WERI-Rb-1 (cell line): ENCODE data around the gene SLC6A17.

ENCODE experiments used
- DNase-seq: peaks from one replicate; pipeline ENCODE4 v3.0.0-alpha.2; 2020
- H3K27ac ChIP-seq: fragments of 250-450 bp; sonication (Bioruptor Pico); 2 replicates; pipeline ENCODE4 v1.5.1; 2020; ENCODE audit warnings: mild to moderate bottlenecking, moderate library complexity
- H3K27me3 ChIP-seq: fragments of 250-450 bp; sonication (Bioruptor Pico); 2 replicates; pipeline ENCODE4 v1.5.1; 2021; ENCODE audit warnings: mild to moderate bottlenecking, low read depth, moderate library complexity; ENCODE audit not compliant: insufficient read depth, severe bottlenecking
- H3K36me3 ChIP-seq: fragments of 250-450 bp; sonication (Bioruptor Pico); 2 replicates; pipeline ENCODE4 v1.5.1; 2020; ENCODE audit warnings: mild to moderate bottlenecking, moderate library complexity
- H3K4me3 ChIP-seq: 2 replicates; pipeline ENCODE4 v1.5.1; 2011; ENCODE audit warnings: low read depth, mild to moderate bottlenecking, control low read depth, low read length
- H3K9me3 ChIP-seq: fragments of 250-450 bp; sonication (Bioruptor Pico); 2 replicates; pipeline ENCODE4 v1.5.1; 2021; ENCODE audit warnings: mild to moderate bottlenecking, moderate library complexity; ENCODE audit not compliant: severe bottlenecking
- TF ChIP-seq, protein P1 (sequence below): IDR thresholded peaks from 2 replicates; pipeline ENCODE4 v1.5.1; 2011; ENCODE audit warnings: low read depth, mild to moderate bottlenecking, control low read depth, inconsistent platforms, low read length

The SLC6A17 gene

DNA sequence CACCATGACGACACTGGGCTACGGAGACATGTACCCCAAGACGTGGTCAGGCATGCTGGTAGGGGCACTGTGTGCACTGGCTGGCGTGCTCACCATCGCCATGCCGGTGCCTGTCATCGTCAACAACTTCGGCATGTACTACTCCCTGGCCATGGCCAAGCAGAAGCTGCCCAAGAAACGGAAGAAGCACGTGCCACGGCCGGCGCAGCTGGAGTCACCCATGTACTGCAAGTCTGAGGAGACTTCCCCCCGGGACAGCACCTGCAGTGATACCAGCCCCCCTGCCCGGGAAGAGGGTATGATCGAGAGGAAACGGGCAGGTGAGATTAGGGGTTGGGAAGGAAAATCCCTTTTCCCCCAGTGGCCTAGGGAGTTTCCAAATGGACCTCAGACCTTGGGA is 73.3 kb downstream of the SLC6A17 start:
- DNase-seq: no peak
- Histone ChIP-seq H3K27me3 (no peaks in the 10 kb centered on the region), H3K4me3 (no peak overlapping the region), H3K9me3 (no peaks in the 10 kb centered on the region), H3K27ac (no peak overlapping the region), H3K36me3 (peaks cover 27% of the 10 kb centered on the region)
- TF ChIP-seq, protein P1, sequence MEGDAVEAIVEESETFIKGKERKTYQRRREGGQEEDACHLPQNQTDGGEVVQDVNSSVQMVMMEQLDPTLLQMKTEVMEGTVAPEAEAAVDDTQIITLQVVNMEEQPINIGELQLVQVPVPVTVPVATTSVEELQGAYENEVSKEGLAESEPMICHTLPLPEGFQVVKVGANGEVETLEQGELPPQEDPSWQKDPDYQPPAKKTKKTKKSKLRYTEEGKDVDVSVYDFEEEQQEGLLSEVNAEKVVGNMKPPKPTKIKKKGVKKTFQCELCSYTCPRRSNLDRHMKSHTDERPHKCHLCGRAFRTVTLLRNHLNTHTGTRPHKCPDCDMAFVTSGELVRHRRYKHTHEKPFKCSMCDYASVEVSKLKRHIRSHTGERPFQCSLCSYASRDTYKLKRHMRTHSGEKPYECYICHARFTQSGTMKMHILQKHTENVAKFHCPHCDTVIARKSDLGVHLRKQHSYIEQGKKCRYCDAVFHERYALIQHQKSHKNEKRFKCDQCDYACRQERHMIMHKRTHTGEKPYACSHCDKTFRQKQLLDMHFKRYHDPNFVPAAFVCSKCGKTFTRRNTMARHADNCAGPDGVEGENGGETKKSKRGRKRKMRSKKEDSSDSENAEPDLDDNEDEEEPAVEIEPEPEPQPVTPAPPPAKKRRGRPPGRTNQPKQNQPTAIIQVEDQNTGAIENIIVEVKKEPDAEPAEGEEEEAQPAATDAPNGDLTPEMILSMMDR: no peak

DNA sequence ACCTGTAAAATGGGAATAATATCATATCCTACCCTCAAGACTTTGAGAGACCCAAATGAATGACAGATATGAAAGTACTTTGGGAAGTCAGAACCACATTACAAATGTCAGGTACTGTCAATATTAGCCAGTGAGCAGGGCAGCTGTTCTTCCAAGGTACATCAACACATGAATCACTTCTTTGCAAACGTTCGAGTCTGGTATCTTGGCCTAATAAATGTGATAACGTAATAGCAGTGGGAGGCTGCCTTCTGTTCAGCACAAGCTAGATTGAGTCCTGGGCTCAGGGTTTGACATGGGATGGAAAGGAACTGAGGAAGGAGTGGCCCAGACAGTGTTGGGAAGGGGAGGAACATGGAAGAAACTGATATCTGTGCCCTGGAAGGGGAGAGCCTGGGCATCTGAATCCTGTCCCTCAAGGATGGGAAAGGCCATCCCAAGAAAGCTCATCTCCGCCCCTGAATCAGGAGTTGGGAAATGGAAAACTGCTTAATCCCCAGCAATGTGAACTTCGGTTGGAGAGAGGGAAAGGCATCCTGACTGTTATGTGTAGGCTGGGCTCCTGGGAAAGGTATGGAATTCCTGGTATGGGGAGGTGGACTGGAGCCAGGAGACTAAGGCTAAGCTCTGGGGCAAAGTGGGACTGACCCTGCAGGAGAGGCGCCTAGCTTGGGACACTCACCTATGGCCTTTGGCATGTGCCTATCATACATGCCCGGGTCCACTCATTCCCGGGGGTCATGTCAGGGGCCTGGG is 74.1 kb downstream of the SLC6A17 start:
- H3K36me3 ChIP-seq: peaks cover 20% of the 10 kb centered on the region
- TF ChIP-seq, protein P1: no peak
- no peaks in the 10 kb centered on the region for H3K27me3 ChIP-seq
- no peaks in the 10 kb centered on the region for H3K9me3 ChIP-seq
- no peak overlapping the region for H3K27ac ChIP-seq
- DNase-seq: no peak
- no peak overlapping the region for H3K4me3 ChIP-seq

DNA sequence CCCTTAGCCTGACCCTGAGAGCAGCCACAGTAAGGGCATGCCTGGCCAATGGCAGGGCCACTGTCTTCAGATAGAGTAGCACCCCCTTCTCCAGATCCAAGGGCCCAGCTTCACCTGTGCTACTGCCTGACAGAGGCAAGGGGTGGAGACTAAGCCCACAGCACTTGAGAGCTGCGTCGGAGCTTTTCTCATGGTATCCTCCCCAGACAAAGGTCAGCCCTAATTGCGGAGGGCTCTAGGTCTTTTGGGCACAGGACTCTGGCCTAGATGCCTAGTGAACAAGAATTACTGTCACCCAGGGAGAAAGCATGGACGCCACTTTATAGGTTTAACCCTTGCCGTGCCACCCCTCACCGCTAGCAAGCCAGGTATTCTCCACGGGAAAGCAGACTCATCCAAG is 74.9 kb downstream of the SLC6A17 start:
- no peak overlapping the region for H3K4me3 ChIP-seq
- no peak for DNase-seq
- no peak overlapping the region for H3K27ac ChIP-seq
- no peaks in the 10 kb centered on the region for H3K9me3 ChIP-seq
- peaks cover 20% of the 10 kb centered on the region for H3K36me3 ChIP-seq
- no peaks in the 10 kb centered on the region for H3K27me3 ChIP-seq
- TF ChIP-seq, protein P1: no peak

DNA sequence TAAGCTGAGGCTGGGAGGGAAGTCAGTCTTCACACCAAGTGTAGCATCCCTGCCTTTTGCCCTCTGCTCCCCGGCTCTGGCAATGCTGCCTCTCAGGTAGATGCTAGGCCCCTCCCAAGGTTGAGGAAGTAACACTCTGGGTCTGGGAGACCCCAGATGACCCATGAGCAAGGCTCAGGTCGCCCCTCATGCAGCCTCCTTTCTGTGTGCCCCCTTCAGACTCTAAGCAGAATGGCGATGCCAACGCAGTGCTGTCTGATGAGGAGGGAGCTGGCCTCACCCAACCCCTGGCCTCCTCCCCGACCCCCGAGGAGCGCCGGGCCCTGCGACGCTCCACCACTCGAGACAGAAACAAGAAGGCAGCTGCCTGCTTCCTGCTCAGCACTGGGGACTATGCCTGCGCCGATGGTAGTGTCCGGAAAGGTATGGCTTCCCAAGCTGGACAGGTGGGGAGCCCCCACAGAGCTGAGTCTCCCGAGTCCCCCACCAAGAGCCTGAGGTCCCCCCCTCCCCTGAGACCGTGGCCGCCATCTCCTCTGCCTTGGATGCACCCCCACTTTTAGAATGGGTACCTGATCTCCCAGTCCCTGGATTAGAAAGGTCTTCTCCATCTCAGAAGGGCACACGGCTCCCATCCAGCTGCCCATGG is 75.6 kb downstream of the SLC6A17 start:
- H3K27ac ChIP-seq: no peak overlapping the region
- no peaks in the 10 kb centered on the region for H3K9me3 ChIP-seq
- no peaks in the 10 kb centered on the region for H3K27me3 ChIP-seq
- no peak for DNase-seq
- H3K4me3 ChIP-seq: no peak overlapping the region
- peaks cover 20% of the 10 kb centered on the region for H3K36me3 ChIP-seq
- TF ChIP-seq, protein P1: no peak

DNA sequence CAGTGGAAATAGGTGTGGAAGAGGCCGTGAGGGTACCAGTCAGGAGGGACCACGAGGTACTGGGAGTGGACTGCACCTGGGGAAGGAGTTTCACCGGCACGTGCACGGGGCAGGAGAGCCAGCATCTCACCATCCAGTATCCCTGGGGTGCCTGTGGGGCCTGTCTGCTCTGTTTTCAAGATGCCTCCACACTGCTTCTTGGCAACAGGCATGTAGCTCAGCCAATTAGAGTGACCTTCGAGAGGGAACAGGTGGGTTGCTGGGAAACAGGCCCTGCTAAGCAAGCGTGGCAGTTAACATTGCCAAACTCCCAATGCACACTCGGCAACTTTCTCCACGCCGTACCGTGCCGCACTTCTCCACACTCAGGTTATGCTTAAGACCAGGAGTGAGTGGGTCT is 77.5 kb downstream of the SLC6A17 start:
- Histone ChIP-seq H3K27me3 (no peaks in the 10 kb centered on the region), H3K27ac (no peak overlapping the region), H3K36me3 (peaks cover 20% of the 10 kb centered on the region), H3K4me3 (no peak overlapping the region), H3K9me3 (no peaks in the 10 kb centered on the region)
- no peak for DNase-seq
- TF ChIP-seq, protein P1: no peak
